GM19099 (cell line): Measurements from ENCODE around the gene DES.

Experiments
- POLR2A ChIP-seq: IDR thresholded peaks from 3 replicates; pipeline ENCODE4 v1.6.1; 2011; ENCODE audit warnings: low read depth; ENCODE audit not compliant: insufficient read length; ENCODE audit errors: extremely low read depth

The DES gene

GRCh38 chr2:219392754-219393153 is 25.4 kb upstream of the DES start:
- TF ChIP-seq POLR2A = no peak

DNA sequence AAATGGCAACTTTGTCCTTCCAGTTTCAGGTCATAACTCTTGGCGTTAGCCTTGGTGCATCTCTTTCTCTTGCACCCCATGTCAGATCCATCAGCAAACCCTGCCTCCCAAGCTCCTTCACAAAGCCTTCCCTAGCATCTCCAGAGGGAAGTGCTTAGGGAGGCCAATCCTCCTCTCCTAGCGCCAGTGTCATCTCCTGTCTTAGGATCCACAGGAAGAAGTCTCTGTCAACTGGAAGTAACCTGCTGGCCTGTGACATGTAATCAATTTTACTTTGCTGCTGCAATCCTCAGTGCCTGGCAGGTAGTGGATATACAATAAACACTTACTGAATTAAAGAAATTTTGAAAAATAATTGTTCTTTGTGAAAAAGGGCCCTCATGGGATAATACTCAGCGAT is 22.6 kb upstream of the DES start:
- no peak for TF ChIP-seq POLR2A

- no peak for TF ChIP-seq POLR2A
Observed at GRCh38 chr2:219396863-219397457, 21.2 kb upstream of the DES start.

GRCh38 chr2:219398721-219399363 is 19.3 kb upstream of the DES start:
- TF ChIP-seq POLR2A = no peak

GRCh38 chr2:219399716-219400478 is 18.3 kb upstream of the DES start:
- no peak for TF ChIP-seq POLR2A

GRCh38 chr2:219400562-219400961 is 17.6 kb upstream of the DES start:
- TF ChIP-seq POLR2A = no peak

- TF ChIP-seq POLR2A = no peak
Observed at GRCh38 chr2:219401606-219402005, 16.6 kb upstream of the DES start.

DNA sequence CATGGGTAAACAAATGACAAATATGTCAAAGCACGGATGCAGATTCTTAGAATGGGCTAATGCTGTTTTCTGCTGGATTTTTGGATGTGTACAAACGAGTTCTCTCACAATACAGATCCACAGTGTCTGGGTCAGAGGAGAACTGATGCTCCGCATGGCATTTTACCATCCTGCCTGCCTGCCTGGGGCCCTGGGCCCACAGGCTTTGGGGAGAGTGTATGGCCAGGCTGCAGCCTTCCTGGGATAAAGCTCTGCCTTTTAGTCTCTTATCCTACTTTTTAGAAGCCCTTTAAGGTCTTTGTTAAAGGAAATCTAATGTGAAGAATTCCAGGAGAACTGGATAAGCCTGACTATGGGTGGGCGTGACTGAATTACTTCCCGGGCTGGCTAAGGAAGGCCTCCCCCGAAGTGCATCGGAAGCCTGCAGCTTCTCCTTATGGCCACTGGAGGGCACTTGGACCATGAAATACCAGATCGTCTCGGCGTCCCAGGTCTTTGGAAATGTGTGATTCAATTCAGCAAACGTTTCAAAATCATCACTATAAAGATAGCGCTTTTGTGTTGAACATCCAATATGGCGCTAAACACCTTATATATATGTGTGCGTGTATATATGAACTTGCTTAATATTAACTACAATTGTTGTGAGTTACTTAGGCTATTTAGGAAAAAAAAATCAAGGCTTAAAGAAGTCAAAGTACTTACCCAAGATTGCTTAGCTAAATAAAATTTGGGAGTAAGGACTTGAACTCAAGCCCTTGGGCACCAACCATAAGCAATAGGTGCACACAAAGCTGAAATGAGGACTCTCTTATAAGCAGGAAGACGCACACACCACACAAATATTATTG is 15.3 kb upstream of the DES start:
- TF ChIP-seq POLR2A = no peak

DNA sequence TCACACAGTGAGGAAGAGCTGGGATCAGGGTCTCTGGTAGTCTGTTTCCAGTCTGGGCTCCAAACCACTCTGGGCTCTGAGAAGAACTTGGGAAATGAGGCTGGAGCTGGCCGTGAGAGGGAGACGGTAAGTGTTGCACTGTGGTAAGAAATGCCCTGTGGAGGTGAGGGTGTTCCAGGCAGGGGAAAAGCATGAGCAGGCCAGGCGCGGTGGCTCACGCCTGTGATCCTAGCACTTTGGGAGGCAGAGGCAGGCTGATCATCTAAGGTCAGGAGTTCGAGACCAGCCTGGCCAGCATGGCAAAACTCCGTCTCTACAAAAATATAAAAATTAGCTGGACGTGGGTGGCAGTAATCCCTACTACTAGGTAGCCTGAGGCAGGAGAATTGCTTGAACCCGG is 14.3 kb upstream of the DES start:
- TF ChIP-seq POLR2A = no peak

- no peak for TF ChIP-seq POLR2A
Observed at GRCh38 chr2:219404291-219404910, 13.8 kb upstream of the DES start.

- TF ChIP-seq POLR2A = no peak
Observed at GRCh38 chr2:219404954-219405353, 13.2 kb upstream of the DES start.

- no peak for TF ChIP-seq POLR2A
Observed at GRCh38 chr2:219405451-219405850, 12.7 kb upstream of the DES start.

DNA sequence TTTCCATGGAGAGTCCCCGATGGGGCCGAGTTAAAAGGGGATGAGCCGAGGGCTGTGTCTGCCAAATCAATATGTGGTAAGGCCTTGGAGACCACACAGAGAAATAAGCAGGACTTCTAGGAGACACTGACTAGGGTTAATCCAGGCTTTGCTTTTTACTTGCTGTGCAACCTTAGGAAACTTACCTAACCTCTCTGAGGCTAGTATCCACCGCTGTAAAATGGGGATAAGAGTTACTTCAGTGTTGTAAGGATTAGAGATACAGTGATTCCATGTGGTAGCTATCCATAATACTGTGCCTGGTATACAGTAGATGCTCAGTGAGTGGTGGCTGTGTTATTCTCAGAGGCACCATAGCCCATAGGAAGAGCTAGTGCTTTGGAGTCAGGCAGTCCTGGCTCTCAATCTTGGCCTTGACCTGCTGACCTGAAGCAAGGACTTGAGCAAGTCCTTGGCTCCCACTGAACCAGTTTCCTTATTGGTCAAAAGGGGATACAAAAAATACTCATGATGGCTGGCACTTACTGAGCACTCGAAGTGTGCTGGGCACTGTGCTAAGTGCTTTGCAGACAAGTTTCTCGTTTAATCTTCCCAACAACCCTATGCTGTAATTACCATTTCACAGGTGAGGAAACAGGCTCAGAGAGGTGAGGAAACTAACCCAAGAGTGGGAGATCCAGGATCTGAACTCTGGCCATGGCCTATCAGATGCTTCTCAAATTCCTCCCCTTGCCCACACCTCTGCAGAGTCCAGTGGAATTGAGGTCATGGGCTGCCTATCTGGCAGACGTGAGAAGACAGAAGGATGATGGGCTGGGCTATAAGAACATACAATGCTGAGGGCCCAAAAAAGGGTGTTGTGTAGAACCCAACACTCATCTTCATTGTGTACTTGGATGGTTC is 12.0 kb upstream of the DES start:
- TF ChIP-seq POLR2A = no peak

GRCh38 chr2:219406861-219407230 is 11.3 kb upstream of the DES start:
- no peak for TF ChIP-seq POLR2A
